ENCODE data around the gene CADM2. TPM values are rescaled to one million over a fixed set of nuclear protein-coding genes. Genes with fewer than 3 reads are reported as not detected.

CADM2 gene
- total RNA-seq, 2 donors from 2014 or later, result 0.27 to 11.7 TPM

DNA sequence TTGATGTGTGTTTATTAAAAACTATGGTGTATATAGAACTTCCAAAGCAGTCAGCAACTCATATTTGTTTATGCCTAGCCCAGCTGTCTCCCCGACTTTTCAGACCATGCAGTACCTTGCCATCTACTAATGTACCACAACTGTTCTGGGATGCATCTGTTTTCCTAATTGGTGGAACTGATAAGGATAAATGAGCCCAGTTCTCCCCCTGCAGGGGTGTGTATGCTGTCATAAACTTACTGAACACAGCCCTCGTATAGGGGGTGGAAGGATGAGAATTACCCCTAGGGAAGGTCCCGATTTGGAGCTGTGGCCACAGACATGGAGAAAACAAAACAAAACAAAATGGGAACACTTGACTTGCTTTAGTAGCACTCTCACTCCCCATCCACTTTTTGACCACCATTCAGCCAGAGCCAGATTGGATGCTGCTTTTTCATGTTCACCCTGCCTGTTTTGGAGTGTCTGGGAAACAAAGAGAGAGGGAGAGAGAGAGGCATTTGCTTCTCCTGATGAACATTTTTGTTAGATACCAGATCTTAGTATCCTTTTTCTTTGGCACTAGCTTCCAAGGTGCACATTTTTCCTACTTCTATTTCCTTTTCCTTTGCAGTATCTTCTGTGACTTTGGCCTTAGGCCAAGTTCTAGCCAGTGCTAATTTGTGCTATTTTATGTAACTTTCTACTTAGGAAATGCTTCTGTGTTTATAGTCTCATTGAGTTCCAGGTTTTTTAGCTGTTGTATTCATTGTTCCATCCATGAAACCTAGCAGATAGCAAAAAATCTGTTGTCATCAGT, 29.1 kb downstream of the CADM2 start:
- no peaks in the 10 kb centered on the region for H3K36me3 ChIP-seq
- DNase-seq (ENCODE audit: low spot score), result no peak
- no peak overlapping the region for H3K27ac ChIP-seq
- 57% methylated on average over 3 of the region's 3 CpGs for WGBS
- TF ChIP-seq POLR2A (IDR thresholded peaks at IDR 0.05) (no peak), POLR2AphosphoS5 (IDR thresholded peaks at IDR 0.05) (no peak)
- TF ChIP-seq, protein P1, sequence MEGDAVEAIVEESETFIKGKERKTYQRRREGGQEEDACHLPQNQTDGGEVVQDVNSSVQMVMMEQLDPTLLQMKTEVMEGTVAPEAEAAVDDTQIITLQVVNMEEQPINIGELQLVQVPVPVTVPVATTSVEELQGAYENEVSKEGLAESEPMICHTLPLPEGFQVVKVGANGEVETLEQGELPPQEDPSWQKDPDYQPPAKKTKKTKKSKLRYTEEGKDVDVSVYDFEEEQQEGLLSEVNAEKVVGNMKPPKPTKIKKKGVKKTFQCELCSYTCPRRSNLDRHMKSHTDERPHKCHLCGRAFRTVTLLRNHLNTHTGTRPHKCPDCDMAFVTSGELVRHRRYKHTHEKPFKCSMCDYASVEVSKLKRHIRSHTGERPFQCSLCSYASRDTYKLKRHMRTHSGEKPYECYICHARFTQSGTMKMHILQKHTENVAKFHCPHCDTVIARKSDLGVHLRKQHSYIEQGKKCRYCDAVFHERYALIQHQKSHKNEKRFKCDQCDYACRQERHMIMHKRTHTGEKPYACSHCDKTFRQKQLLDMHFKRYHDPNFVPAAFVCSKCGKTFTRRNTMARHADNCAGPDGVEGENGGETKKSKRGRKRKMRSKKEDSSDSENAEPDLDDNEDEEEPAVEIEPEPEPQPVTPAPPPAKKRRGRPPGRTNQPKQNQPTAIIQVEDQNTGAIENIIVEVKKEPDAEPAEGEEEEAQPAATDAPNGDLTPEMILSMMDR (IDR thresholded peaks at IDR 0.05), result no peak
- H3K4me3 ChIP-seq, result no peak overlapping the region
- H3K9me3 ChIP-seq, result no peaks in the 10 kb centered on the region
- H3K4me1 ChIP-seq (replicated peaks), result no peaks in the 10 kb centered on the region
- intact Hi-C loops (cut with DNase I), result no loop called here
- H3K27me3 ChIP-seq (replicated peaks; ENCODE audit: insufficient read depth), result no peaks in the 10 kb centered on the region

DNA sequence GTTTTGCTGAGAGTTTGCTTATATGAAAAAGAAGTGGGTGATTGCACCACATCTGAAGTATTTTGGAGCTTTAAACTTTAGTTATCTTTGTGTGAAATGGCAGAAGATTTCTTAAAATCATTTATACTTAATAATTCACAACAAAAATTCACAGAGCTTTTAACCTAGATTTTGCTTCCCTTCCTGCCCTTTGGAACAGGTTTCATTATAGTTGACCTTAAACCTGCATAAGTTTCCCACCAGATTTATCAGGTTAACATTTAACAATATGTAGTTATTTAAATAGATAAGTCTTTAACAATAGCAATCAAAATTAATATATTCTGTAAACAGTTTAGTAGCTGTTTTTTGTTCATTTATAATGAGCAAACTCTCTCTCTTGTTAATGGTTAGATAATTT, 30.3 kb downstream of the CADM2 start:
- TF ChIP-seq, protein P1 (IDR thresholded peaks at IDR 0.05), result no peak
- TF ChIP-seq POLR2A (IDR thresholded peaks at IDR 0.05) (no peak), POLR2AphosphoS5 (IDR thresholded peaks at IDR 0.05) (no peak)
- no peak for DNase-seq (ENCODE audit: low spot score)
- intact Hi-C loops (cut with DNase I), result no loop called here
- Histone ChIP-seq H3K9me3 (no peaks in the 10 kb centered on the region), H3K4me3 (no peak overlapping the region), H3K27me3 (replicated peaks; ENCODE audit: insufficient read depth) (no peaks in the 10 kb centered on the region), H3K4me1 (replicated peaks) (no peaks in the 10 kb centered on the region), H3K36me3 (no peaks in the 10 kb centered on the region), H3K27ac (no peak overlapping the region)

DNA sequence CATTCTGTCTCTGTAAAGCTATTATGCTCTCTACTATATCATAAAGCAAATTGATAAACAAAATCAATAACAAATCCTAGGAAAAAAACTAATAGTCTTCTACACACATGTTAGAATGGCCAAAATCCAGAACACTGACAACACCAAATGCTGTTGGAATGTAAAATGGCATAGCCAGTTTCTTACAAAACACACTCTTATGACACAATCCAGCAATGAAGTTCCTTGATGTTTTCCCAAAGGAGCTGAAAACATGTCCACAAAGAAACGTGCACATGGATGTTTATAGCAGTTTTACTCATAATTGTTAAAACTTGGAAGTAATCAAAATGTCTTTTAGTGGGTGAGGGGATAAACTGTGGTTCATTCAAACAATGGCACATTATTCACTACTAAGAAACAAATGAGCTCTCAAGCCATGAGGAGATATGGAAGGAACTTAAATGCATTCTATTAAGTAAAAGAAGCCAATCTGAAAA, 32.7 kb downstream of the CADM2 start:
- H3K4me3 ChIP-seq, result no peak overlapping the region
- no peaks in the 10 kb centered on the region for H3K9me3 ChIP-seq
- 19% methylated on average over 1 of the region's 1 CpG for WGBS
- TF ChIP-seq, protein P1 (IDR thresholded peaks at IDR 0.05), result no peak
- TF ChIP-seq POLR2A (IDR thresholded peaks at IDR 0.05), result no peak
- TF ChIP-seq POLR2AphosphoS5 (IDR thresholded peaks at IDR 0.05), result no peak
- no peaks in the 10 kb centered on the region for H3K4me1 ChIP-seq (replicated peaks)
- no peaks in the 10 kb centered on the region for H3K36me3 ChIP-seq
- DNase-seq (ENCODE audit: low spot score), result no peak
- H3K27ac ChIP-seq, result no peak overlapping the region
- no peaks in the 10 kb centered on the region for H3K27me3 ChIP-seq (replicated peaks; ENCODE audit: insufficient read depth)
- intact Hi-C loops (cut with DNase I), result no loop called here

DNA sequence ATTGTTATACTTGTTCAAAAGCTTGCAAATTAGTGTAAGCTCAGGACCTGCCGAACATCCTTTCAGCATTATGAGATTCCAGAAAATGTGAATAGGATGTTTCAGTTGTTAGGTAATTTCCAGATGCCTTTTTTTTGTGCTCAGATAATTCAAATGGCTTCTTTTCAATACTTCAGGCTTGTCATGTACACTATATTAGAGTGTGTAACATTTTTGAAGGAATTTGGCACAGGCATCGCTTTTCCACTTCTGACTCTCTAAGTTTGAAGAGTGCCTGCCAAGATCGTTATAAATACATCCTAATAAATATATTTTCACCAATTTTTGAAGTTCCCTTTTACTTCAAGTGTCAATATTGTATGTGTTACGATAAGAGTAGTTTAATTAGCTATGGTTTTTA, 35.2 kb downstream of the CADM2 start:
- 68% methylated on average over 4 of the region's 4 CpGs for WGBS
- Histone ChIP-seq H3K4me1 (replicated peaks) (no peaks in the 10 kb centered on the region), H3K27ac (no peak overlapping the region), H3K36me3 (no peaks in the 10 kb centered on the region), H3K9me3 (no peaks in the 10 kb centered on the region), H3K4me3 (no peak overlapping the region), H3K27me3 (replicated peaks; ENCODE audit: insufficient read depth) (no peaks in the 10 kb centered on the region)
- intact Hi-C loops (cut with DNase I), result no loop called here
- TF ChIP-seq POLR2AphosphoS5 (IDR thresholded peaks at IDR 0.05), result no peak
- TF ChIP-seq, protein P1 (IDR thresholded peaks at IDR 0.05), result no peak
- TF ChIP-seq POLR2A (IDR thresholded peaks at IDR 0.05), result no peak
- DNase-seq (ENCODE audit: low spot score), result no peak

DNA sequence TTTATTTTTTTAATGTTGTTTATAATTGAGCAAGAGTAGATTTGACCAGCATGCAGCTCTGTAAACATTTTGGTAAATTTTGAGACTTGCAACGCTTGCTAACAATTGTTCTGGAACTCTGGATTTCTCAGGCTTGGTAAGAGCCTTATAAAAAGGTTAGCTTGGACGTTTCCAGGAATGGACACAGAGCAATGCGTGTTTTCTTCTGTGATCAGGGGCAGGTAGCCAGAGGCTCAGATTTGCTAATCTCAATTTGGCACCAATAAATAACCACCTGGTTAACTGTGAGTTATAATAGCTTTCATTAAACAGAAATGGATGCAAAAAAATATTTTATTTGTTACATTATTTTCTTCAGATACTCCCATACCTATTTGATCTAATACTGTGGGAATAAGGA, 39.8 kb downstream of the CADM2 start:
- intact Hi-C loops (cut with DNase I), result no loop called here
- no peak overlapping the region for H3K27ac ChIP-seq
- H3K4me3 ChIP-seq, result no peak overlapping the region
- no peak for DNase-seq (ENCODE audit: low spot score)
- no peaks in the 10 kb centered on the region for H3K9me3 ChIP-seq
- no peaks in the 10 kb centered on the region for H3K36me3 ChIP-seq
- TF ChIP-seq POLR2A (IDR thresholded peaks at IDR 0.05) (no peak), POLR2AphosphoS5 (IDR thresholded peaks at IDR 0.05) (no peak)
- TF ChIP-seq, protein P1 (IDR thresholded peaks at IDR 0.05), result no peak
- no peaks in the 10 kb centered on the region for H3K27me3 ChIP-seq (replicated peaks; ENCODE audit: insufficient read depth)
- WGBS, result 67% methylated on average over 3 of the region's 3 CpGs
- H3K4me1 ChIP-seq (replicated peaks), result no peaks in the 10 kb centered on the region

Measured in prostate gland (tissue), 2 donors.